DMS153 treated with DMSO at 0.1 percent for 48 hours (cell line): ENCODE data around the gene SLC12A5.

ENCODE experiments used
- DNase-seq: peaks from one replicate; lab custom pipeline; 2025; ENCODE audit not compliant: unreplicated experiment; lab: John Stamatoyannopoulos, UW

The SLC12A5 gene

DNA sequence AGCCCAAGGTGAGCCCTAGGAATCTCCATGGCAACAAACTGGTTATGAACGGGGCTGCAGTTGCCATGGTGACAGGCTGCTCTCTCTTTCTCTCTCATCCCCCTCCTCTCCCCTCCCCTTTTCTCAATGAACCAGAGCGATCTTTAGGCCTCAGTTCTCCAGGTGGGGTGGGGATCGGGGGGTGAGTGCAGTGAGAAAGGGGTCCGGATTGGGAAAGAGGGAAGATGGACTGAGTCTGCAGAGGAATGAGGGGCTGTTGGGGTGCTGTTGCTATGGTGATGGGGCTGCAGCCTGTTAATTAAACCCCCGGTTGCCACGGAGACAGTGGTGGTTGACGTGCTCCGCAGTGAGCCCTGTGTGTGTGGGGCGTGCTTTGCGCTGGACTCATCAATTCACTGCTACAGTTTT lies 3.6 kb upstream of the SLC12A5 start:
- DNase-seq = no peak

DNA sequence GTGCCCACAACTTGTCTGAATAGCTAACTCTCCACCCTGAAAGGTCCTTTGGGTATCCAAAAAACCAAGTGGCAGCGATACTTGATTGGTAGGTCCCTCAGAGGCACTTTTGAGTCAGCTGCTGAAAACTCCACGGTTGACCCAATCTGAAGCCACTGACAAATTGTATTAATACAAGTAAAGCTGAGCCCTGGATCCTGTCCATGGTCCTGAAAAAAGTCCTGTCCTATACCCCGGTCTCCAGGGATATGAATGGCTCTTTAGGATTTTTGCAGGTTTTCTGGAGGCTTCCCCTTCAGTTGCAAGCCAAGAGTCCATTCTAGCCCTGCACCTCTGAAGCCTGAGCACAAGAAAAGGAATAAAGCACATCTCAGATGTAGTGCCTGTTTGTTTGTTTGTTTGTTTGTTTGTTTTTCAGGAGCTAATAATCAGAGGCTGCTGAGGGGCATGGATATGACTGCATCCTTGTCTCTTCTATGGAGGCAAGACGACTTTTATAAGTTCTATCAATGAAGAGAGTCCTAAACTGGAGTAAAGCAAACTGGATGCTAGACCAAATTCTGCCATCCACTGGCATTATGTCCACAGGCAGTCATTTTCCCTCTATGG lies 1.7 kb upstream of the SLC12A5 start:
- DNase-seq = no peak

- DNase-seq = no peak
These were observed 905 bp upstream of the SLC12A5 start for GRCh38 chr20:46028110-46028509.

DNA sequence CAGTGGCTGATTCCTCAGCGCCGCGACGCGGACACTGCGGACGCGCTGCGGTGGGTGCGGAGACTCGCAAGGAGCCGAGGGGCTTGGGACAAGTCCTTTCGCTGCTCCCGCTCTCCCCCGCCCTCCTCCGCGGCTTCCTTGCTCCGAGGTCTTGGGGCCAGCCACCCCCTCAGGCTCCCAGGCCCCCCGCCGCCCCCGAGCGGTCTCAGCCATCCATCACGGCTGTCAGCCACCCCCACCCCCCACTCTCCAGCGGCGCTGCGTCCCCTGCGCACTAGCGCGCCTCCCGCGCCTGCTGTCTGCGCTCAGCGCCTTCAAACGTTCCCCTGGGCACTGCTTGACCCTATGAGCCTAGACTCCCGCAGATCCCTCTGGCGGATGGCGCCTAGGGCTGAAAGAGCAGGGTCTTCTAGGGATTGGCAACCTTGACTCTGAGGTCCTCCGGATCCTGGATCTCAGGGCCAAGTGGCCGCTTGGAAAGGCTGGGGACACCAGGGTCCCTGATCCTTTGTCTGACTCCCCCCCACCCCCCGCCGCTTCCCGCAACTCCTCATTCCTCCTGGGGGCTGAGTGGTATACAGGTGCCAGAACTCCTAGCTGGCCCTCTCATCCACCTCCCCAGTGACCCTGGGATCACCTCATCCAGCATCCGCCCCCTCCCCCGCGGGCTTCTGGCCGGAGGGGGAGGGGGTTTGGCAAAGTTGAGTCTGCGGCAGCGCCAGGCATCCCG lies 1.4 kb downstream of the SLC12A5 start:
- DNase-seq = no peak

- DNase-seq = no peak
These were observed 2.1 kb downstream of the SLC12A5 start for GRCh38 chr20:46031014-46031569.

DNA sequence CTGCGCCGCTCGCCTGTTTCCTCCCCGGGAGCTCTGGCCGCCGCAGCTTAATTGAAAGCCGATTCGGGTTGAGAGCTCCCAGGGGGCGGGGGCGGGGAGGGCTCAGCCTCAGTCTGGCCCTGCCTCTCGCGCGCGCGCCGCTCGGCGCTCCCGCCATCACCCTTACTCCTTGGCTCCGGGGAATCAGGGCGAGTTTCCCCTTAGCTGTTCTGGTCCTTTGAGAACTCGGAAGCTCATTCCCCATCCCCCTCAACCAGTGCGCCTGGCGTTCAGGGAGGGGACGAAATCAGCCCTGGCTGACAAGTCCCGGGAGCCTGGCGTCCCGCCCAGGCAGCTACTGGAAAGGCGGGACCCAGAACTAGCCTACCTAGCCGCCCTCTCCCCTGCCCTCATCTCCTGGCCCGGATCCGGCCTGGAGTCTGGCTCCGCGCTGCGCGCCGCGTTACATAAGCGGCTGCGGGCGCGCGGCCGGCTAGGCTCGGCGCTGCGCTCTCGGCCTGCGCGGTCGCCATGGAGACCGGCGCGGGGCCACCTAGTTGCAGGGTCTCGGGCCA lies 2.8 kb downstream of the SLC12A5 start:
- DNase-seq = peak; percentile 89

DNA sequence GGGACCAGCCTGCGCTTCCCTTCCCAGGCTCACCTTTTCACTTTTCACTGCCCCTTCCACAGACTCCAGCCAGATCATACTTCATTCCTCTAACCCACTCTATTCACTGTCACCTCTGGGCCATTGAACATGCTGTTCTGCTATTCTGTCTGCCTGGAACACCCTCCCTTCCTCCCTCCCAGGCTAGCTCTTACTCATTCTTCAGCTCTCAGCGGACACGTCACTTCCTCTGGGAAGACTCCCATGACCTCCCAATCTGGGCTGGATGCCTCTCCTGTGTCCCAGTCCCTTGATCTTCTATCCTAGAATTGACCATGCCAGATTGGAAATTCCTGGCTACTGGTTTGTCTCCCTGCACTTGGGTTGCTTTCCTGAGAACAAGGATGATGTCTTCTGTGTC lies 5.0 kb downstream of the SLC12A5 start:
- DNase-seq = no peak

DNA sequence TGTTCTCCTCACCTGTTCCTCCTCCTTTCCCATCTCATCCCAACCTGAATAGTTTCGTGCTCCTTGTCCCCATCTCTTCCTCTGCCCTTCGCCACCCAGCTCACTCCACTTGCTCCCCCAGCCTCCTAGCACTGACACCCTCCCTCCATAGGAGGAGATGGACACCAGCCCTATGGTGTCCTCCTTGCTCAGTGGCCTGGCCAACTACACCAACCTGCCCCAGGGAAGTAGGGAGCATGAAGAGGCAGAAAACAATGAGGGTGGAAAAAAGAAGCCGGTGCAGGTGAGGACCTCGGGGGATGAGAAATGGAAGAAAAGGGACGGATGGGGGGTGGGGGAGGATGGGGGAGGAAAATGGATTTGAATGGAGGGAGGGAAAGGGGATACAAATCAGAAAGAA lies 6.2 kb downstream of the SLC12A5 start:
- DNase-seq = no peak

- no peak for DNase-seq
These were observed 6.7 kb downstream of the SLC12A5 start for GRCh38 chr20:46035713-46036112.

DNA sequence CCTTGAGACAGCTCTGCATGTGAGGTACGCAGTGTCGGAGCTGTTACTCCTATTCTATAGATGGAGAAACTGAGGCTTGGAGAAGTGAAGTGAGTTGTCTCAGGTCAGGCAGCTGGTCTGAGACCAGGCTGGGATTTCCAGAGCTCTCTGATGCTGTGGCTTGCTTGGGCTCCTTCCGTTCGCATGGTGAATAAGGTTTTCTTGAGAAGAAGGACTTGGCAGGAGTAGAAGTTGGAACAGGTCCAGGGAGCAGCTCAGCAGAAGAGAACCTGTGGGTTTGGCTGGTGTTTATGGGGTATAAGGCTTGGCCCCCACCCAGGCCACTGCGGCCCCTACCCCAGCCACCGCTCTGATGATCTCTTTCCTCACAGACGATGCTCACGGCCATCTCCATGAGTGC lies 7.4 kb downstream of the SLC12A5 start:
- DNase-seq = no peak

DNA sequence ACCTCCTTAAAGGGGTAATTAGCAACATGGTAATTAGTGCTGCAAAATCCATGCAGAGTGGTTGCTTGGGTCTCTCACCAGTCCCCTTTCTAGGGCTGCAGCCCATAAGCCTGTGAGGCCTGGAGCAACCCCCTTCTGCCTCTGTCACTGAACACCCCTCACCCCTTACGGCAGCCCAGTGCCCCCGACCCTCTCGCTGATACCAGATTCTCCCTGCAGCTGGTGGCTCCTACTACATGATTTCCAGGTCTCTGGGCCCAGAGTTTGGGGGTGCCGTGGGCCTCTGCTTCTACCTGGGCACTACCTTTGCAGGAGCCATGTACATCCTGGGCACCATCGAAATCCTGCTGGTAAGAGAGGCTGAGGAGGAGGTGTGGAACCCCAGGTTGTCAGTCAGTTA lies 8.0 kb downstream of the SLC12A5 start:
- no peak for DNase-seq

GRCh38 chr20:46040902-46041535 lies 12.0 kb downstream of the SLC12A5 start:
- DNase-seq = no peak

GRCh38 chr20:46043556-46043955 lies 14.5 kb downstream of the SLC12A5 start:
- no peak for DNase-seq

DNA sequence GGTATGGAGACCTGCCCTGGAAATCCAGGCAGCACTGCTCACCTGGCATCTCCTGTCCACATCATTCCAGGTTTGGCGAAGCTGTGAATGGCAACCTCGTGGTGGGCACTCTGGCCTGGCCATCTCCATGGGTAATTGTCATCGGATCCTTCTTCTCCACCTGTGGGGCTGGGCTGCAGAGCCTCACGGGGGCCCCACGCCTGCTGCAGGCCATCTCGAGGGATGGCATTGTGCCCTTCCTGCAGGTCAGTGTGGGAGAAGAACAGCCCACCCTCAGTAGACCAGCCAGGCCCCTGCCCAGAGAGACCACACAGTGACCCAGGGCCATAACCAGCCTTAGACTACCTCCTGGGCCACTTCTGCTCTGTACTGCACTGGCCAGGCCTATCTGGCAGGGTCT lies 15.9 kb downstream of the SLC12A5 start:
- no peak for DNase-seq

DNA sequence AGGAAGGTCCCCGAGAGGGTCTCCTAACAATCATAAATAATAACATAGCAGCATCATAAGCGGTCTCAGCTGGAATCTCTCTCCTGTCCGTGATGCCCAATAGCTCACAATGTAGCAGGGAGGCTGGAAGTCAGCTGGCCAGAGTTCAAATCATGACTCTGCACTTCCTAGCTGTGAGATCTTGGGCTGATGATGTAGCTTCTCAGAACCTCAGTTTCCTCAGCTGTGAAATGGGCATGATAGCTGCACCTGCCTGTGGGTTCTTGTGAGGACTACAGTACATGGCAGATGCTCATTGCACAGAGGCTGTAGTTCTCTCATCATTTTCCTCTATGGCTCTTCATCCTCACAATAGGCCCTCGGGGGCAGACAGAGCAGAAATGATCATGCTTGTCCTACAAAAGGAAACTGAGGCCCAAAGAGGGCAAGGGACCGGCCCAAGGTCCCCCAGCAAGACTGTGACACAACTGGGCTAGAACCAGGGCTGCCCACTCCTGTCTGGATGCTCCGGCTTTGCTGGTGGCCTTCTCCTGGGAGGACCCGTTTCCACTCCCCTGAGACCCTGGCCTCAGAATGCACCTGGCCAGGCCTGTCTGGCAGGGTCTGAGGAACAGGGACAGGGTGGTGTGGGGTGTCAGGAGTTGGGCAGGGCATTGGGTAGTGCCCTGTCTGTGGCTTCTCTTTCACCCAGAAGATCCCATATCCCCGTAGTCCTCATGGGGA lies 17.7 kb downstream of the SLC12A5 start:
- DNase-seq = no peak

DNA sequence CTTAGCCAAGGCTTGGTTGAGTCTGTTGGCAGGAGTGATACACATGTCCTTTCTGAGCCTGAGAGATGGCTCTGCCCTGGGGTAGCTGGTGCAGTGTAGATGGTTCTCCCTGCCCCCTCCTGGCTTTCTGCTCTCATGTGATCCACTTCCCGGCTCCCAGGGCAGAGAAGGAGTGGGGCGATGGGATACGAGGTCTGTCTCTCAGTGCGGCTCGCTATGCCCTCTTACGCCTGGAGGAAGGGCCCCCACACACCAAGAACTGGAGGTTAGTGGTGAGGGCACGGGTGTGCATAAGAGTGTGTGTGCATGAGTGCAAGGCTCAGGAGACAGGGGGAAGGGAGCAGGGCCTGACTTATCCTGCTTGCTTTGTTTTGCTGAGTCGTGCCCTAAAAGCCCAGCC lies 18.8 kb downstream of the SLC12A5 start:
- DNase-seq = no peak

DNA sequence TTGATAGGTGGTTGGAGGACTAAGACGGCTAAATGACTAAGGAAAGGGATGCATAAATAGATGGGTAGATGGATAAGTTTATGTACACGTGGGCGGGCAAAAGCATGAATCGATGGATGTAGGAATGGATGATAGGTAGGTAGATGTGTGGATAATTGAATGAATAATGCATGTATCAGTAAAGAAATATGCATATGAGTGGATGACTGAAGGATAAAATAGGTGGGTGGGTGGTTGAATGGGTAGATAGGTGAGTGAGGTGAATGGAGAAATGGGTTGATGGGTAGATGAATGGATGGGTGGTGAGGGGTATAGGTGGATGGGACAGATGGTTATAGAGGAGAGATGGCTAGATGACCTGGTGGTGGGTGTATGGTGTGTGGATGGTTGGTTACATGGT lies 20.2 kb downstream of the SLC12A5 start:
- no peak for DNase-seq

DNA sequence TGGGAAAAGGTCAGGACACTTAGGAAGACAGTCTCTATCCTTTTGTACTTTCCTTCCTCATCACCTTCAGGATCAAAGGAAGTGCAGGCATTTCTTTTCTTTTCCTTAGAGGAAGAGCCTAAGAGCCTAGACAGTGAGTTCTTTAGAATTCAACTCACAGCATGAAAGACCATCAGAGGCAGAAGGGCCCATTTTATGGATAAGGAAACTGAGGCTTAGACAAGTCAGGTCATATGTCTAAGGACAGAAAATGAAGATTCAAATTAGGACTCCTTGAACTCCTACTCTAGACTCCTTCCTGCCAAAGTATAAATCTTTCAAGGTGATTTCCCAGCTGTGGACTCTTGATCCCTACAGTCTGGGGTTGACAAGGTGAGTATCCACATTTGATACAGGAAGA lies 20.8 kb downstream of the SLC12A5 start:
- DNase-seq = no peak

DNA sequence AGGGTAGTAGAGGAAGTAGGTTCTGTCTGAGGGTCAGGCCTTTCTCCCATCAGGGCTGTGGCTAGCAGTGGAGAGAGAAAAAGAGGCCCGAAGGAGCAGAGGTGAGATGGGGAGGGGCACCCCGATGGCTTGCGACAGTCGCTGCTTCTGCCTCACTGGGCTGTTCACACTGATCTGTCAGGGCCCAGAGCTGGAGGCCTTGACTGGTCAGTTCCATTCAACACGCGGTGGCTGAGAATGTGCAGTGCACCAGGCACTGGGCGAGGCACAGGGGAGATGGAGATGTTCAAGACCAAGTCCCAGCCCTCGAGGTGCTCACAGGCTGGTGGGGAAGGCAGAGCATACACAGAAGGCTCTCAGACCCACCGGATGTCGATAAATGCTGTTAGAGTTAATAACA lies 21.4 kb downstream of the SLC12A5 start:
- DNase-seq = no peak

- DNase-seq = no peak
These were observed 21.9 kb downstream of the SLC12A5 start for GRCh38 chr20:46050885-46051284.
